ENCODE results near the gene NANOG. TPM values are rescaled to one million over a fixed set of nuclear protein-coding genes. Genes with fewer than 3 reads are reported as not detected.
"Not testable (repeated sequence)": the region's sequence is repeated elsewhere in the genome, so short reads cannot be mapped to it uniquely, and the experiment has no call there.

The NANOG gene
- total and polyA plus RNA-seq, 9 donors: under 0.01 to 0.62 (median 0.26) TPM; not detected in 3

DNA sequence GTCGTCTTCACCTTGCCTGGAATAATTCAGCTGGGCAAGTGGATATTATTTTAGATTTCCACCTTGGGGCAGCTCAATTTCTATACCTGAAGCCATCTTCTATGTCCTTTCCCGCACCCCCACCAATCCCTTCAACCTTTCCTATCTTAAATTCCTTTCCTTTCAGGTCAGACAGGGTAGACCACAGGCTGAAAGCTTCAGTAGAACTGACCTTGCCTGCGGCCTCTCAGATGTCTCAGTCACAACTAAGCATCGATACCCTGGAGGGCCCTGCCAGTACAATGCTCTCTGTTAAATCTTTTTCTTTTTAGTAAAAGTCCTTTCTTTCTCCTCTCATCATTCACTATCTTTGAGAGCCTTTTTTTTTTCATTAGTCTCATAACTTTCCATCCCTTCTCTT, 44.6 kb downstream of the NANOG start:
- H3K4me1 ChIP-seq (ENCODE audit: insufficient read depth): no peaks in the 10 kb centered on the region
- no peak for DNase-seq
- H3K27me3 ChIP-seq: no peaks in the 10 kb centered on the region
- intact Hi-C loops (cut with DNase I): no loop called here
- H3K9me3 ChIP-seq: no peaks in the 10 kb centered on the region
- H3K27ac ChIP-seq: no peak overlapping the region
- H3K4me3 ChIP-seq: no peak overlapping the region
- TF ChIP-seq POLR2A (IDR thresholded peaks at IDR 0.05): no peak
- WGBS, 3 donors: 86 to 94% (median 87%) methylated on average over 4 of the region's 4 CpGs
- no peaks in the 10 kb centered on the region for H3K36me3 ChIP-seq

DNA sequence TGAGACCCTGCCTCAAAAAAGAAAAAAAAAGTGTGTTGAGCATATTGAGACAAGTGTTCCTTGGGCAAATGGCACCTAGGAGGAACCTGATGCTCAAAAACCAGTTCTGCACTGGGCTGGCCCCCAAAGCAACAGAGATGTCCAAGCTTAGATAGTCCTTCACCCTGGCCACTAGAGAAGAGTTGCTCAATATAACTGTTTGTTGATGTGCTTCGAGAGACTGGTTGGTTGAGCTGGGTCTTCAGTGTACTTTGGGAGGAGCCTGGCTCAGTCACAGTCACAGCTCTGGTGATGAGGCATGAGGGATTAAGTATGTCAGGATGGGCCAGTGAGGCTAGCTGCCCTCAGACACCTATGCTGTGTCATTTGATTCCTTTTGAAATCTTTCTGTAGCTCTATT, 45.5 kb downstream of the NANOG start:
- 85 to 100% (median 90%) methylated on average over 1 of the region's 1 CpG for WGBS, 3 donors
- TF ChIP-seq POLR2A (IDR thresholded peaks at IDR 0.05) (no peak), EP300 (IDR thresholded peaks at IDR 0.05) (no peak)
- TF ChIP-seq, protein P1, sequence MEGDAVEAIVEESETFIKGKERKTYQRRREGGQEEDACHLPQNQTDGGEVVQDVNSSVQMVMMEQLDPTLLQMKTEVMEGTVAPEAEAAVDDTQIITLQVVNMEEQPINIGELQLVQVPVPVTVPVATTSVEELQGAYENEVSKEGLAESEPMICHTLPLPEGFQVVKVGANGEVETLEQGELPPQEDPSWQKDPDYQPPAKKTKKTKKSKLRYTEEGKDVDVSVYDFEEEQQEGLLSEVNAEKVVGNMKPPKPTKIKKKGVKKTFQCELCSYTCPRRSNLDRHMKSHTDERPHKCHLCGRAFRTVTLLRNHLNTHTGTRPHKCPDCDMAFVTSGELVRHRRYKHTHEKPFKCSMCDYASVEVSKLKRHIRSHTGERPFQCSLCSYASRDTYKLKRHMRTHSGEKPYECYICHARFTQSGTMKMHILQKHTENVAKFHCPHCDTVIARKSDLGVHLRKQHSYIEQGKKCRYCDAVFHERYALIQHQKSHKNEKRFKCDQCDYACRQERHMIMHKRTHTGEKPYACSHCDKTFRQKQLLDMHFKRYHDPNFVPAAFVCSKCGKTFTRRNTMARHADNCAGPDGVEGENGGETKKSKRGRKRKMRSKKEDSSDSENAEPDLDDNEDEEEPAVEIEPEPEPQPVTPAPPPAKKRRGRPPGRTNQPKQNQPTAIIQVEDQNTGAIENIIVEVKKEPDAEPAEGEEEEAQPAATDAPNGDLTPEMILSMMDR (IDR thresholded peaks at IDR 0.05): no peak
- H3K4me3 ChIP-seq: no peak overlapping the region
- intact Hi-C loops (cut with DNase I): no loop called here
- no peaks in the 10 kb centered on the region for H3K27me3 ChIP-seq
- no peak overlapping the region for H3K27ac ChIP-seq
- no peaks in the 10 kb centered on the region for H3K36me3 ChIP-seq
- no peaks in the 10 kb centered on the region for H3K9me3 ChIP-seq
- no peak for DNase-seq
- H3K4me1 ChIP-seq (ENCODE audit: insufficient read depth): no peaks in the 10 kb centered on the region

DNA sequence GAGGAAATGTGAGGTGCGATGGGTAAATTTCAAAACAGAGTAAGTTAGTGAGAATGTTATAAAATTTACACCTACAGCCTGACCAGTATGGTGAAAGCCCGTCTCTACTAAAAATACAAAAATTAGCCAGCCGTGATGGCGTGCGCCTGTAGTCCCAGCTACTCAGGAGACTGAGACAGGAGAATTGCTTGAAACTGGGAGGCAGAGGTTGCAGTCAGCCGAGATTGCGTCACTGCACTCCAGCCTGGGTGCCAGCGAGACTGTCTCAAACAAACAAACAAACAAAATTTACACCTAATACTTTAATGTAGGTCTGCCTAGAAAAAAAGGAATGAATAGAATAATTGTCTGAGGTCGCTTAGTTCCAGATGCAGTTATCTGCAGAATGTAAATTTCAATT, 45.9 kb downstream of the NANOG start:
- H3K4me3 ChIP-seq: no peak overlapping the region

DNA sequence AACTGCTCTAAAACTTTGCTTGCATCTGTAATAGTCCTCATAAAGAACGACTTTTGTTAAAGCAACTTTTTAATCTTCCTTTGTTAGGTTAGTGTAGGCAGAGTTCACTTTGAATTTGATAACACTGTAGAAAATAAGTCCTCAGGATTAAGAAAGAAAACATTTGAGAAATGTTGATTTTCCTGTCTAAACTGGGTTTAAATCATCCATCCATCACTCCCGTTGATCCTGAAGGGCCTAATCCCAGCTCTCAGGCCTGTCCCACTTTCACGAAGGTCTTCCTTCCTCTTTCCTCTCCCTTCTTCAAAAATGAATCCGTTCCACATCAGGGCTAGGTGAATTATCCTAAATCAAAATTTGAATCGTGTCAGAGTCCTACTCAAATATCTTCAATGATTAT, 46.6 kb downstream of the NANOG start:
- WGBS, 3 donors: 80 to 82% (median 81%) methylated on average over 5 of the region's 5 CpGs
- DNase-seq: no peak
- H3K36me3 ChIP-seq: no peaks in the 10 kb centered on the region
- intact Hi-C loops (cut with DNase I): no loop called here
- no peak overlapping the region for H3K27ac ChIP-seq
- H3K4me3 ChIP-seq: no peak overlapping the region
- no peaks in the 10 kb centered on the region for H3K27me3 ChIP-seq
- no peaks in the 10 kb centered on the region for H3K9me3 ChIP-seq
- no peaks in the 10 kb centered on the region for H3K4me1 ChIP-seq (ENCODE audit: insufficient read depth)
- TF ChIP-seq POLR2A (IDR thresholded peaks at IDR 0.05) (no peak), EP300 (IDR thresholded peaks at IDR 0.05) (no peak)
- TF ChIP-seq, protein P1 (IDR thresholded peaks at IDR 0.05): no peak

More for the DNA sequence above, 45.9 kb downstream of the NANOG start:
- intact Hi-C loops (cut with DNase I): no loop called here
- Histone ChIP-seq H3K4me1 (ENCODE audit: insufficient read depth) (no peaks in the 10 kb centered on the region), H3K27ac (no peak overlapping the region), H3K27me3 (no peaks in the 10 kb centered on the region), H3K9me3 (no peaks in the 10 kb centered on the region), H3K36me3 (no peaks in the 10 kb centered on the region)
- WGBS, 3 donors: 83 to 88% (median 84%) methylated on average over 9 of the region's 9 CpGs
- DNase-seq: no peak
- TF ChIP-seq, protein P1 (IDR thresholded peaks at IDR 0.05): no peak
- TF ChIP-seq POLR2A (IDR thresholded peaks at IDR 0.05): no peak
- TF ChIP-seq EP300 (IDR thresholded peaks at IDR 0.05): no peak

DNA sequence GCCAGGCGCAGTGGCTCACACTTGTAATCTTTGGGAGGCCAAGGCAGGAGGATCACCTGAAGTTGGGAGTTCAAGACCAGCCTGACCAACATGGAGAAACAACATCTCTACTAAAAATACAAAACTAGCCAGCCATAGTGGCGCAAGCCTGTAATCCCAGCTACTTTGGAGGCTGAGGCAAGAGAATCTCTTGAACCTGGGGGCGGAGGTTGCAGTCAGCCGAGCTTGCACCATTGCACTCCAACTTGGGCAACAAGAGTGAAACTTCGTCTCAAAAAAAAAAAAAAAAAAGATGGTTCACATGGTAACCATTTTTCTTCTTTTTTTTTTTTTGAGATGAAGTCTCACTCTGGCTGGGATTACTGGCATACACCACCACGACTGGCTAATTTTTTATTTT, 48.2 kb downstream of the NANOG start:
- no peak for DNase-seq
- TF ChIP-seq EP300 (IDR thresholded peaks at IDR 0.05) (no peak), POLR2A (IDR thresholded peaks at IDR 0.05) (no peak)
- TF ChIP-seq, protein P1 (IDR thresholded peaks at IDR 0.05): no peak
- Histone ChIP-seq H3K4me1 (ENCODE audit: insufficient read depth) (no peaks in the 10 kb centered on the region), H3K36me3 (no peaks in the 10 kb centered on the region), H3K27me3 (no peaks in the 10 kb centered on the region), H3K9me3 (no peaks in the 10 kb centered on the region), H3K4me3 (no peak overlapping the region), H3K27ac (no peak overlapping the region)
- intact Hi-C loops (cut with DNase I): no loop called here
- WGBS, 3 donors: 82 to 93% (median 83%) methylated on average over 6 of the region's 6 CpGs

DNA sequence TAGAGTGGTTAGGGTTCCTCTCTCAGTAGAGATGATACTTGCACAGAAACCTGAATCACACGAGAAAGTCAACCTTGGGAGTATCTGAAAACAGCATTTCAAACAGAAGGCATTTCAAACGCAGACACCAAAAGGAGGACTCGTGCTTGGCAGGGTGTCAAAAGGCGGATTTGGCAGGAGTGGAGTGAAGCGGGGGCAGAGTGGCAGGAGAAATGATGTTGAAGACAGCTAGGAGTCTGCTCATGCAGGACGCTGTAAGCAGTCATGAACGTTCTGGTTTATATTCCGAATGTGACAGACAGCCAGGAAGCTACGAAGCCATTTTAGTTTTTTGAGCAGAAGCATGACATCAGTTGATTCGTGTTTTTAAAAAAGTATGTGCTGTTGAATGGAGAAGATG, 50.0 kb downstream of the NANOG start:
- 5 to 16% (median 7%) methylated on average over 8 to 9 of the region's 10 CpGs for WGBS, 3 donors
- not testable (repeated sequence) for H3K27ac ChIP-seq
- peak; percentile 58 to 80 (median 76) for DNase-seq

DNA sequence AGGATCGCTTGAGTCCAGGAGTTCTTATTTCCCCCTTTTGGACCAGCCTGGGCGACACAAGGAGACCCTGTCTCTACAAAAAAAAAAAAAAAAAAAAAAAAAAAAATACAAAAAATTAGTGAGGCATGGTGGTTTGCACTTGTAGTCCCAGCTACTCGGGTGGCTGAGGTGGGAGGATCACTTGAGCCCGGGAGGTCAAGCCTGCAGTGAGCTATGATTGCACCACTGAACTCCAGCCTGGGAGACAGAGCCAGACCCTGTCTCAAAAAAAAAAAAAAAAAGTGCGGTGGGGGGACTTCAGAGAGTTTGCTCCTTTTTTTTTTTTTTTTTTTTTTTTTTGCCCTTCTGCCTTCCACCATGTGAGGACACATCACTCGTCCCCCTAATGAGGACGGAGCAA, 50.6 kb downstream of the NANOG start:
- 72 to 78% (median 76%) methylated on average over 7 of the region's 7 CpGs for WGBS, 3 donors
- DNase-seq; H3K4me3 ChIP-seq; H3K27me3 ChIP-seq; H3K36me3 ChIP-seq; intact Hi-C loops (cut with DNase I); H3K27ac ChIP-seq; H3K4me1 ChIP-seq (ENCODE audit: insufficient read depth); H3K9me3 ChIP-seq: not testable (repeated sequence)

More for the DNA sequence above, 50.0 kb downstream of the NANOG start:
- intact Hi-C loops (cut with DNase I); H3K4me1 ChIP-seq (ENCODE audit: insufficient read depth); H3K27me3 ChIP-seq; H3K4me3 ChIP-seq; H3K36me3 ChIP-seq; H3K9me3 ChIP-seq: not testable (repeated sequence)

DNA sequence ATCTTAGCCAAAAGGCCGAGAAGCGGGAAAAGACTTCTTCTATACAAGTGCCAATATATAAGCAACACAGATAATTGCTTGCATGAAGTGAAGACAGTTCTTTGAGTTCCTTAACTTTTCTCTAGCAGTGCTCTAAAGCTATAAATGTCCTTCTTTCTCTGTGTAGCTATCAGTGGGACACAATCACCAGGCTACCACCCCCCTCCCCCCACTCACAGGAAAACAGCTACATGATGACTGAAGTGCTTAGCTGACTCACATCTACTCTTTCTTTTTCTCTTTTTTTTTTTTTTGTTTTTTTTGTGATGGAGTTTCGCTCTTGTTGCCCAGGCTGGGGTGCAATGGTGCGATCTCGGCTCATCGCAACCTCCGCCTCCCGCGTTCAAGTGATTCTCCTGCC, 53.2 kb downstream of the NANOG start:
- WGBS, 3 donors: 97 to 99% (median 98%) methylated on average over 9 of the region's 9 CpGs
- H3K27me3 ChIP-seq; intact Hi-C loops (cut with DNase I); DNase-seq; H3K9me3 ChIP-seq; H3K36me3 ChIP-seq; H3K27ac ChIP-seq; H3K4me3 ChIP-seq; H3K4me1 ChIP-seq (ENCODE audit: insufficient read depth): not testable (repeated sequence)

Data from ovary (tissue), 9 donors.